ENCODE results near the gene TBC1D9B.
"Not testable (repeated sequence)": the region's sequence is repeated elsewhere in the genome, so short reads cannot be mapped to it uniquely, and the experiment has no call there.

TBC1D9B gene

GRCh38 chr5:179885491-179886090 lies 22.1 kb downstream of the TBC1D9B start:
- no peak for DNase-seq (ENCODE audit: low read depth)

GRCh38 chr5:179883163-179883562 lies 24.5 kb downstream of the TBC1D9B start:
- no peak for DNase-seq (ENCODE audit: low read depth)

GRCh38 chr5:179882338-179882737 lies 25.4 kb downstream of the TBC1D9B start:
- no peak for DNase-seq (ENCODE audit: low read depth)

- no peak for DNase-seq (ENCODE audit: low read depth)
These were observed 26.7 kb downstream of the TBC1D9B start for GRCh38 chr5:179880848-179881590.

GRCh38 chr5:179880066-179880650 lies 27.5 kb downstream of the TBC1D9B start:
- no peak for DNase-seq (ENCODE audit: low read depth)

GRCh38 chr5:179879690-179880010 lies 28.0 kb downstream of the TBC1D9B start:
- DNase-seq (ENCODE audit: low read depth) = no peak

- no peak for DNase-seq (ENCODE audit: low read depth)
These were observed 28.6 kb downstream of the TBC1D9B start for GRCh38 chr5:179879003-179879689.

GRCh38 chr5:179878222-179879002 lies 29.3 kb downstream of the TBC1D9B start:
- no peak for DNase-seq (ENCODE audit: low read depth)

GRCh38 chr5:179876610-179876952 lies 31.1 kb downstream of the TBC1D9B start:
- no peak for DNase-seq (ENCODE audit: low read depth)

- DNase-seq (ENCODE audit: low read depth) = no peak
These were observed 31.7 kb downstream of the TBC1D9B start for GRCh38 chr5:179875741-179876609.

- DNase-seq (ENCODE audit: low read depth) = no peak
These were observed 33.0 kb downstream of the TBC1D9B start for GRCh38 chr5:179874536-179875292.

GRCh38 chr5:179874136-179874535 lies 33.6 kb downstream of the TBC1D9B start:
- DNase-seq (ENCODE audit: low read depth) = no peak

- DNase-seq (ENCODE audit: low read depth) = no peak
These were observed 34.0 kb downstream of the TBC1D9B start for GRCh38 chr5:179873588-179874110.

- no peak for DNase-seq (ENCODE audit: low read depth)
These were observed 34.7 kb downstream of the TBC1D9B start for GRCh38 chr5:179872828-179873575.

- DNase-seq (ENCODE audit: low read depth) = no peak
These were observed 35.5 kb downstream of the TBC1D9B start for GRCh38 chr5:179872055-179872827.

- DNase-seq (ENCODE audit: low read depth) = not testable (repeated sequence)
These were observed 36.2 kb downstream of the TBC1D9B start for GRCh38 chr5:179871533-179871932.

- DNase-seq (ENCODE audit: low read depth) = no peak
These were observed 36.7 kb downstream of the TBC1D9B start for GRCh38 chr5:179870952-179871351.

- DNase-seq (ENCODE audit: low read depth) = no peak
These were observed 37.2 kb downstream of the TBC1D9B start for GRCh38 chr5:179870403-179870903.

All from HS-5 (cell line).